Activated CD4-positive, alpha-beta T cell treated with anti-CD3 and anti-CD28 coated beads, Interleukin-2, amount 10 ng/mL, durations not matched to agents 24 days and 14 days (primary cell): Measurements from ENCODE around the gene PPP1R14C. TPM values are rescaled to one million over a fixed set of nuclear protein-coding genes. Genes with fewer than 3 reads are reported as not detected.

Experiments used
- DNase-seq: peaks from one replicate; pipeline ENCODE4 v3.0.0; 2022
- H3K27ac Mint-ChIP-seq: one replicate; pipeline ENCODE4 v1.8.0; 2022; ENCODE audit warnings: mild to moderate bottlenecking, mixed read lengths
- H3K27me3 Mint-ChIP-seq: one replicate; pipeline ENCODE4 v1.8.0; 2022; ENCODE audit warnings: mixed read lengths
- H3K36me3 Mint-ChIP-seq: one replicate; pipeline ENCODE4 v1.8.0; 2022; ENCODE audit warnings: low read depth, mild to moderate bottlenecking, mixed read lengths
- H3K4me1 Mint-ChIP-seq: one replicate; pipeline ENCODE4 v1.8.0; 2021; ENCODE audit warnings: mixed read lengths
- H3K4me3 Mint-ChIP-seq: one replicate; pipeline ENCODE4 v1.8.0; 2022; ENCODE audit warnings: mild to moderate bottlenecking, moderate library complexity, mixed read lengths
- H3K9me3 Mint-ChIP-seq: one replicate; pipeline ENCODE4 v1.8.0; 2021; ENCODE audit warnings: mixed read lengths
- intact Hi-C: fragments of 100-400 bp; cut with micrococcal nuclease; formaldehyde crosslinking; loops from one replicate; pipeline ENCODE4 v1.15.1; 2023
- total RNA-seq: library from RNA; stranded (reverse); gene quantifications from 2 replicates; pipeline ENCODE4 v1.2.3, GENCODE V29; 2022

Gene PPP1R14C
- total RNA-seq, 1 donor from 2014 or later: 0.19 TPM

- no peak overlapping the region for H3K4me3 Mint-ChIP-seq
- no peak for DNase-seq
- intact Hi-C loops: no loop called here
- no peak overlapping the region for H3K27ac Mint-ChIP-seq
- H3K4me1 Mint-ChIP-seq: peaks cover 32% of the 10 kb centered on the region
- peaks cover 3% of the 10 kb centered on the region for H3K9me3 Mint-ChIP-seq
- peaks cover 13% of the 10 kb centered on the region for H3K27me3 Mint-ChIP-seq
- no peaks in the 10 kb centered on the region for H3K36me3 Mint-ChIP-seq
These were observed 111.9 kb downstream of the PPP1R14C start for GRCh38 chr6:150254770-150255169.

- no peak overlapping the region for H3K27ac Mint-ChIP-seq
- no peak for DNase-seq
- H3K36me3 Mint-ChIP-seq: no peaks in the 10 kb centered on the region
- H3K4me3 Mint-ChIP-seq: no peak overlapping the region
- intact Hi-C loops: loop anchor here (1.0 kb wide), 1 partner anchor 14 kb away; no protein-coding TSS in a partner anchor
- H3K4me1 Mint-ChIP-seq: peaks cover 32% of the 10 kb centered on the region
- H3K27me3 Mint-ChIP-seq: peaks cover 13% of the 10 kb centered on the region
- H3K9me3 Mint-ChIP-seq: peaks cover 3% of the 10 kb centered on the region
These were observed 113.0 kb downstream of the PPP1R14C start for GRCh38 chr6:150255840-150256239.

- peaks cover 32% of the 10 kb centered on the region for H3K4me1 Mint-ChIP-seq
- no peaks in the 10 kb centered on the region for H3K36me3 Mint-ChIP-seq
- H3K27me3 Mint-ChIP-seq: peaks cover 13% of the 10 kb centered on the region
- intact Hi-C loops: loop anchor here (1.0 kb wide), 1 partner anchor 14 kb away; no protein-coding TSS in a partner anchor
- peaks cover 3% of the 10 kb centered on the region for H3K9me3 Mint-ChIP-seq
- no peak overlapping the region for H3K27ac Mint-ChIP-seq
- no peak for DNase-seq
- H3K4me3 Mint-ChIP-seq: no peak overlapping the region
These were observed 113.9 kb downstream of the PPP1R14C start for GRCh38 chr6:150256618-150257272.

- H3K4me1 Mint-ChIP-seq: peaks cover 23% of the 10 kb centered on the region
- H3K9me3 Mint-ChIP-seq: peaks cover 10% of the 10 kb centered on the region
- H3K27me3 Mint-ChIP-seq: peaks cover 12% of the 10 kb centered on the region
- intact Hi-C loops: no loop called here
- no peaks in the 10 kb centered on the region for H3K36me3 Mint-ChIP-seq
- no peak overlapping the region for H3K4me3 Mint-ChIP-seq
- DNase-seq: no peak
- H3K27ac Mint-ChIP-seq: no peak overlapping the region
These were observed 115.5 kb downstream of the PPP1R14C start for GRCh38 chr6:150258381-150258780.

GRCh38 chr6:150260931-150261330 is 118.1 kb downstream of the PPP1R14C start:
- H3K4me3 Mint-ChIP-seq: no peak overlapping the region
- intact Hi-C loops: no loop called here
- peaks cover 5% of the 10 kb centered on the region for H3K27me3 Mint-ChIP-seq
- no peaks in the 10 kb centered on the region for H3K36me3 Mint-ChIP-seq
- H3K4me1 Mint-ChIP-seq: peaks cover 13% of the 10 kb centered on the region
- DNase-seq: no peak
- H3K27ac Mint-ChIP-seq: no peak overlapping the region
- H3K9me3 Mint-ChIP-seq: peaks cover 10% of the 10 kb centered on the region

GRCh38 chr6:150261997-150262697 is 119.3 kb downstream of the PPP1R14C start:
- H3K36me3 Mint-ChIP-seq: no peaks in the 10 kb centered on the region
- H3K27me3 Mint-ChIP-seq: peaks cover 2% of the 10 kb centered on the region
- no peak overlapping the region for H3K4me3 Mint-ChIP-seq
- peaks cover 10% of the 10 kb centered on the region for H3K9me3 Mint-ChIP-seq
- peaks cover 4% of the 10 kb centered on the region for H3K4me1 Mint-ChIP-seq
- no peak for DNase-seq
- intact Hi-C loops: no loop called here
- no peak overlapping the region for H3K27ac Mint-ChIP-seq

GRCh38 chr6:150263765-150264404 is 121.0 kb downstream of the PPP1R14C start:
- H3K27me3 Mint-ChIP-seq: peaks cover 2% of the 10 kb centered on the region
- intact Hi-C loops: no loop called here
- H3K9me3 Mint-ChIP-seq: peaks cover 7% of the 10 kb centered on the region
- H3K27ac Mint-ChIP-seq: no peak overlapping the region
- no peaks in the 10 kb centered on the region for H3K36me3 Mint-ChIP-seq
- DNase-seq: peak; percentile 62
- no peak overlapping the region for H3K4me3 Mint-ChIP-seq
- H3K4me1 Mint-ChIP-seq: peaks cover 1% of the 10 kb centered on the region

GRCh38 chr6:150266309-150266708 is 123.5 kb downstream of the PPP1R14C start:
- Mint-ChIP-seq H3K36me3 (no peaks in the 10 kb centered on the region), H3K4me1 (peaks cover 1% of the 10 kb centered on the region), H3K9me3 (peaks cover 7% of the 10 kb centered on the region), H3K27me3 (peaks cover 2% of the 10 kb centered on the region), H3K4me3 (no peak overlapping the region), H3K27ac (no peak overlapping the region)
- intact Hi-C loops: no loop called here
- DNase-seq: no peak

GRCh38 chr6:150266963-150267685 is 124.3 kb downstream of the PPP1R14C start:
- H3K36me3 Mint-ChIP-seq: no peaks in the 10 kb centered on the region
- H3K4me3 Mint-ChIP-seq: no peak overlapping the region
- peaks cover 4% of the 10 kb centered on the region for H3K27me3 Mint-ChIP-seq
- peaks cover 6% of the 10 kb centered on the region for H3K9me3 Mint-ChIP-seq
- peaks cover 1% of the 10 kb centered on the region for H3K4me1 Mint-ChIP-seq
- DNase-seq: no peak
- no peak overlapping the region for H3K27ac Mint-ChIP-seq
- intact Hi-C loops: no loop called here

GRCh38 chr6:150267686-150268561 is 125.1 kb downstream of the PPP1R14C start:
- Mint-ChIP-seq H3K9me3 (no peaks in the 10 kb centered on the region), H3K36me3 (no peaks in the 10 kb centered on the region), H3K4me1 (peaks cover 1% of the 10 kb centered on the region), H3K4me3 (no peak overlapping the region), H3K27ac (no peak overlapping the region), H3K27me3 (peaks cover 1% of the 10 kb centered on the region)
- no peak for DNase-seq
- intact Hi-C loops: no loop called here

- DNase-seq: no peak
- H3K27me3 Mint-ChIP-seq: peaks cover 1% of the 10 kb centered on the region
- no peaks in the 10 kb centered on the region for H3K36me3 Mint-ChIP-seq
- no peaks in the 10 kb centered on the region for H3K9me3 Mint-ChIP-seq
- H3K4me3 Mint-ChIP-seq: no peak overlapping the region
- peaks cover 1% of the 10 kb centered on the region for H3K4me1 Mint-ChIP-seq
- H3K27ac Mint-ChIP-seq: no peak overlapping the region
- intact Hi-C loops: no loop called here
These were observed 126.4 kb downstream of the PPP1R14C start for GRCh38 chr6:150269130-150269856.

GRCh38 chr6:150269857-150270223 is 127.0 kb downstream of the PPP1R14C start:
- H3K9me3 Mint-ChIP-seq: no peaks in the 10 kb centered on the region
- H3K27me3 Mint-ChIP-seq: peaks cover 1% of the 10 kb centered on the region
- H3K4me1 Mint-ChIP-seq: no peaks in the 10 kb centered on the region
- H3K4me3 Mint-ChIP-seq: no peak overlapping the region
- H3K36me3 Mint-ChIP-seq: no peaks in the 10 kb centered on the region
- DNase-seq: no peak
- intact Hi-C loops: no loop called here
- H3K27ac Mint-ChIP-seq: no peak overlapping the region
